GM18502 (cell line): ENCODE results near the gene LRRC43.
"Not testable (repeated sequence)": the region's sequence is repeated elsewhere in the genome, so short reads cannot be mapped to it uniquely, and the experiment has no call there.

ENCODE experiments used
- ATAC-seq: cut with Tn5 transposase; IDR thresholded peaks from one replicate; pipeline ENCODE4 v1.9.1; 2021; ENCODE audit warnings: mild to moderate bottlenecking; ENCODE audit not compliant: unreplicated experiment, poor library complexity

Gene LRRC43

GRCh38 chr12:122190842-122191668 is 8.1 kb downstream of the LRRC43 start:
- ATAC-seq, result peak; percentile 38

- ATAC-seq, result no peak
Observed at GRCh38 chr12:122192441-122192840, 9.5 kb downstream of the LRRC43 start.

GRCh38 chr12:122194804-122195203 is 11.9 kb downstream of the LRRC43 start:
- no peak for ATAC-seq

- ATAC-seq, result no peak
Observed at GRCh38 chr12:122195405-122195804, 12.5 kb downstream of the LRRC43 start.

GRCh38 chr12:122197612-122197966 is 14.7 kb downstream of the LRRC43 start:
- ATAC-seq, result no peak

- no peak for ATAC-seq
Observed at GRCh38 chr12:122199484-122200355, 16.8 kb downstream of the LRRC43 start.

- ATAC-seq, result no peak
Observed at GRCh38 chr12:122200541-122201175, 17.7 kb downstream of the LRRC43 start.

- no peak for ATAC-seq
Observed at GRCh38 chr12:122201381-122201780, 18.5 kb downstream of the LRRC43 start.

GRCh38 chr12:122202017-122202416 is 19.1 kb downstream of the LRRC43 start:
- no peak for ATAC-seq

- not testable (repeated sequence) for ATAC-seq
Observed at GRCh38 chr12:122202811-122203210, 19.9 kb downstream of the LRRC43 start.

- ATAC-seq, result peak; percentile 58
Observed at GRCh38 chr12:122203301-122204166, 20.6 kb downstream of the LRRC43 start, which contains the start of gene B3GNT4. Gene B3GNT4 (plus strand): TSS chr12:122203709. CDS start chr12:122204619, 910 bp downstream.

GRCh38 chr12:122204167-122205052 is 21.5 kb downstream of the LRRC43 start:
- ATAC-seq, result peak; percentile 13

GRCh38 chr12:122205053-122205925 is 22.4 kb downstream of the LRRC43 start:
- no peak for ATAC-seq

- ATAC-seq, result no peak
Observed at GRCh38 chr12:122206111-122206881, 23.4 kb downstream of the LRRC43 start.

- no peak for ATAC-seq
Observed at GRCh38 chr12:122206976-122207375, 24.1 kb downstream of the LRRC43 start.

- ATAC-seq, result no peak
Observed at GRCh38 chr12:122207391-122207790, 24.5 kb downstream of the LRRC43 start.
